Heart left ventricle (tissue), 16 donors: ENCODE measurements around the gene STRBP. TPM values are rescaled to one million over a fixed set of nuclear protein-coding genes. Genes with fewer than 3 reads are reported as not detected.

Experiments used
- ATAC-seq, 4 donors: fragments of 200-7000 bp; cut with Tn5 transposase; one replicate each; pipeline ENCODE4 v1.9.1; 2020 to 2022; ENCODE audit warnings: moderate library complexity in 4 of 4, mild to moderate bottlenecking in 3 of 4, moderate number of reproducible peaks in 1 of 4
- DNase-seq, 5 donors: peaks; one replicate each; pipeline ENCODE4 v3.0.0-alpha.2; 2020
- H3K27ac ChIP-seq, 12 donors: fragments of 200-600 bp; sonication (generic) in 4 of 12; one replicate each; pipeline versions ENCODE4 v1.5.0 to v1.8.0; 2016 to 2022; ENCODE audit warnings: mild to moderate bottlenecking in 2 of 12
- H3K27me3 ChIP-seq, 9 donors: fragments of 200-600 bp; sonication (generic) in 2 of 9; one replicate each; pipeline versions ENCODE4 v1.5.1 to v1.8.0; 2016 to 2022; ENCODE audit warnings: mild to moderate bottlenecking in 3 of 9
- H3K36me3 ChIP-seq, 9 donors: fragments of 200-600 bp; sonication (generic) in 2 of 9; one replicate each; pipeline versions ENCODE4 v1.5.0 to v1.8.0; 2018 to 2022; ENCODE audit warnings: mild to moderate bottlenecking in 2 of 9
- H3K4me1 ChIP-seq, 12 donors: fragments of 200-600 bp; sonication (generic) in 4 of 12; one replicate each; pipeline versions ENCODE4 v1.5.0 to v1.8.0; 2016 to 2022; ENCODE audit warnings: mild to moderate bottlenecking in 3 of 12
- H3K4me3 ChIP-seq, 12 donors: fragments of 200-600 bp; sonication (generic) in 4 of 12; one replicate each; pipeline versions ENCODE4 v1.5.0 to v1.8.0; 2017 to 2022; ENCODE audit warnings: mild to moderate bottlenecking in 9 of 12, moderate library complexity in 4 of 12
- H3K9me3 ChIP-seq, 12 donors: fragments of 200-600 bp; sonication (generic) in 4 of 12; one replicate each; pipeline versions ENCODE4 v1.5.0 to v1.8.0; 2016 to 2022; ENCODE audit warnings: mild to moderate bottlenecking in 1 of 12
- CTCF ChIP-seq, 12 donors: fragments of 200-600 bp; sonication (generic) in 4 of 12; IDR thresholded peaks; one replicate each; pipeline versions ENCODE4 v1.5.0 to v1.8.0; 2018 to 2022; ENCODE audit warnings: antibody characterized with exemption in 12 of 12, mild to moderate bottlenecking in 5 of 12
- POLR2A ChIP-seq, 2 donors: fragments of 450-650 bp; IDR thresholded peaks; one replicate each; pipeline ENCODE4 v1.6.1; 2017; ENCODE audit warnings: antibody characterized with exemption in 2 of 2, mild to moderate bottlenecking in 2 of 2, moderate library complexity in 2 of 2
- WGBS, 4 donors: extraction: QIAGEN DNeasy Blood & Tissue Kit in 2 of 4; methylation state at CpG; one replicate each; pipeline versions ENCODE4 v1.1.5 to v1.1.7; 2013 to 2018; 5-methylcytosine and 5-hydroxymethylcytosine counted together
- intact Hi-C, 10 donors: fragments of 100-400 bp; cut with DNase I; formaldehyde crosslinking; loops; one replicate each; pipeline versions ENCODE4 v1.11.1 to v1.14.2; 2022
- polyA plus RNA-seq, 2 donors: library from polyadenylated mRNA; stranded (reverse); fragments of 200-250 nt; gene quantifications; one replicate each; pipeline ENCODE4 v1.2.3, GENCODE V29; 2013
- total RNA-seq, 9 donors: library from RNA; depleted of rRNA in 2 of 9; stranded (reverse); fragments of >200 nt in 2 of 9; fragmentation: NEBNext Ultra II Directional in 3 of 9; extraction: Animal tissue kit (Norgen Biotek cat#: 25700) in 3 of 9; gene quantifications; one replicate each; pipeline versions ENCODE4 v1.1.0 to v1.2.4, GENCODE V29; 2016 to 2023
- donor health status: ischemic (EF 13 %, LVEDD 7.1; RV severe dilation, severe dysfunction).
- donor health status: healthy with polysubstance abuse.
- donor health status: DM: no; HTN: yes; CAD: no.
- donor health status: DM: no; HTN: no; CAD: no.
- donor health status: ischemic (EF 25% LVEDD 6.9; RV normal size, moderate dysfunction).
- donor health status: ischemic (EF 25% LVEDD 5.7; RV mildly dilated, moderate dysfunction).
- donor health status: healthy.
- donor health status: DM: yes; HTN: yes; CAD: no.
- donor health status: ischemic (EF 35%, LVEDD 5.7; RV mildly dilated, moderate dysfunction).
- donor health status: nonischemic (EF 11% LVEDD 7.7; RV severe dilation, severe dysfunction).
- donor health status: DM: yes; HTN: yes; CAD: no.
- donor health status: PGD.
- donor health status: ischemic (EF 29% LVEDD 5.4; RV normal size, mild dysfunction).
- donor health status: nonischemic (EF 23%, LVEDD 6.1; RV moderate dilation, normal function).

STRBP gene
- total and polyA plus RNA-seq, 11 donors, result 5.9 to 24.4 (median 18.7) TPM

GRCh38 chr9:123290764-123291163, 22.4 kb upstream of the STRBP start:
- H3K9me3 ChIP-seq, result no peaks in the 10 kb centered on the region
- TF ChIP-seq POLR2A (IDR thresholded peaks at IDR 0.05), result no peak
- no peak for TF ChIP-seq CTCF (IDR thresholded peaks at IDR 0.05)
- no peaks in the 10 kb centered on the region for H3K27me3 ChIP-seq
- no peak overlapping the region for H3K27ac ChIP-seq
- no peak for ATAC-seq
- H3K4me1 ChIP-seq, result no peaks in the 10 kb centered on the region
- WGBS, 4 donors, result 66 to 85% (median 84%) methylated on average over 3 of the region's 3 CpGs
- no peaks in the 10 kb centered on the region for H3K36me3 ChIP-seq
- intact Hi-C loops, result no loop called here
- no peak overlapping the region for H3K4me3 ChIP-seq
- no peak for DNase-seq

GRCh38 chr9:123287639-123288038, 19.3 kb upstream of the STRBP start:
- no peak overlapping the region for H3K27ac ChIP-seq
- no peaks in the 10 kb centered on the region for H3K36me3 ChIP-seq
- DNase-seq (no peak), ATAC-seq (no peak)
- H3K4me3 ChIP-seq, result no peak overlapping the region
- H3K27me3 ChIP-seq, result no peaks in the 10 kb centered on the region
- no peak for TF ChIP-seq CTCF (IDR thresholded peaks at IDR 0.05)
- TF ChIP-seq POLR2A (IDR thresholded peaks at IDR 0.05), result no peak
- WGBS, 4 donors, result 76 to 88% (median 83%) methylated on average over 3 of the region's 3 CpGs
- no peaks in the 10 kb centered on the region for H3K9me3 ChIP-seq
- intact Hi-C loops, result no loop called here
- H3K4me1 ChIP-seq, result peaks cover 0 to 6% (median 0%) of the 10 kb centered on the region in 12 donors

GRCh38 chr9:123286324-123286723, 17.9 kb upstream of the STRBP start:
- Histone ChIP-seq H3K27ac (no peak overlapping the region), H3K9me3 (no peaks in the 10 kb centered on the region), H3K4me1 (peaks cover 0 to 12% (median 0%) of the 10 kb centered on the region in 12 donors), H3K36me3 (no peaks in the 10 kb centered on the region), H3K4me3 (no peak overlapping the region), H3K27me3 (no peaks in the 10 kb centered on the region)
- ATAC-seq, result no peak
- DNase-seq, result no peak
- TF ChIP-seq CTCF (IDR thresholded peaks at IDR 0.05) (no peak), POLR2A (IDR thresholded peaks at IDR 0.05) (no peak)
- intact Hi-C loops, result no loop called here
- 60 to 76% (median 73%) methylated on average over 1 of the region's 1 CpG for WGBS, 4 donors

- Histone ChIP-seq H3K27ac (no peak overlapping the region), H3K9me3 (no peaks in the 10 kb centered on the region), H3K36me3 (no peaks in the 10 kb centered on the region), H3K27me3 (no peaks in the 10 kb centered on the region), H3K4me3 (no peak overlapping the region), H3K4me1 (peaks cover 0 to 12% (median 0%) of the 10 kb centered on the region in 12 donors)
- intact Hi-C loops, result loop anchor here in 2 of 10 donors (5.0 kb wide), 1 partner anchor 53 kb away; no protein-coding TSS in a partner anchor
- DNase-seq, result no peak
- no peak for TF ChIP-seq POLR2A (IDR thresholded peaks at IDR 0.05)
- no peak for TF ChIP-seq CTCF (IDR thresholded peaks at IDR 0.05)
- 71 to 83% (median 78%) methylated on average over 7 of the region's 7 CpGs for WGBS, 4 donors
- no peak for ATAC-seq
These were observed 16.3 kb upstream of the STRBP start for GRCh38 chr9:123284656-123285055.
